HFFc6 (cell line): ENCODE data around the gene RASD1. TPM values are rescaled to one million over a fixed set of nuclear protein-coding genes. Genes with fewer than 3 reads are reported as not detected.

Source experiments
- DNase-seq: peaks from one replicate; pipeline ENCODE4 v3.0.0-alpha.2; 2018
- H3K27ac Mint-ChIP-seq: 2 replicates; pipeline ENCODE4 v1.8.0; 2020; ENCODE audit warnings: mild to moderate bottlenecking, mixed read lengths
- H3K27me3 Mint-ChIP-seq: 2 replicates; pipeline ENCODE4 v1.8.0; 2021; ENCODE audit warnings: mild to moderate bottlenecking, moderate library complexity, mixed read lengths; ENCODE audit not compliant: insufficient read depth
- H3K36me3 Mint-ChIP-seq: 2 replicates; pipeline ENCODE4 v1.8.0; 2021; ENCODE audit warnings: low read depth, mixed read lengths
- H3K4me1 Mint-ChIP-seq: 2 replicates; pipeline ENCODE4 v1.8.0; 2020; ENCODE audit warnings: low read depth, mixed read lengths
- H3K4me3 Mint-ChIP-seq: 2 replicates; pipeline ENCODE4 v1.8.0; 2020; ENCODE audit warnings: mild to moderate bottlenecking, moderate library complexity, mixed read lengths
- H3K9me3 Mint-ChIP-seq: 2 replicates; pipeline ENCODE4 v1.8.0; 2020; ENCODE audit warnings: mild to moderate bottlenecking, mixed read lengths
- total RNA-seq, 6 experiments: library from RNA; stranded (reverse); fragmentation: NEBNext Ultra II Directional; extraction: Animal tissue kit (Norgen Biotek cat#: 25700); gene quantifications; 2 replicates in 1 of 6; 3 replicates in 5 of 6; pipeline ENCODE4 v1.2.3, GENCODE V29; 2021
- TF ChIP-seq, protein P1 (sequence below): fragments of 200-600 bp; sonication (generic); IDR thresholded peaks from 2 replicates; pipeline ENCODE4 v1.5.0; 2021; ENCODE audit warnings: antibody characterized with exemption, mild to moderate bottlenecking

The RASD1 gene
- total RNA-seq, 6 experiments from 2014 or later = 0.17 to 1.1 (median 0.43) TPM

DNA sequence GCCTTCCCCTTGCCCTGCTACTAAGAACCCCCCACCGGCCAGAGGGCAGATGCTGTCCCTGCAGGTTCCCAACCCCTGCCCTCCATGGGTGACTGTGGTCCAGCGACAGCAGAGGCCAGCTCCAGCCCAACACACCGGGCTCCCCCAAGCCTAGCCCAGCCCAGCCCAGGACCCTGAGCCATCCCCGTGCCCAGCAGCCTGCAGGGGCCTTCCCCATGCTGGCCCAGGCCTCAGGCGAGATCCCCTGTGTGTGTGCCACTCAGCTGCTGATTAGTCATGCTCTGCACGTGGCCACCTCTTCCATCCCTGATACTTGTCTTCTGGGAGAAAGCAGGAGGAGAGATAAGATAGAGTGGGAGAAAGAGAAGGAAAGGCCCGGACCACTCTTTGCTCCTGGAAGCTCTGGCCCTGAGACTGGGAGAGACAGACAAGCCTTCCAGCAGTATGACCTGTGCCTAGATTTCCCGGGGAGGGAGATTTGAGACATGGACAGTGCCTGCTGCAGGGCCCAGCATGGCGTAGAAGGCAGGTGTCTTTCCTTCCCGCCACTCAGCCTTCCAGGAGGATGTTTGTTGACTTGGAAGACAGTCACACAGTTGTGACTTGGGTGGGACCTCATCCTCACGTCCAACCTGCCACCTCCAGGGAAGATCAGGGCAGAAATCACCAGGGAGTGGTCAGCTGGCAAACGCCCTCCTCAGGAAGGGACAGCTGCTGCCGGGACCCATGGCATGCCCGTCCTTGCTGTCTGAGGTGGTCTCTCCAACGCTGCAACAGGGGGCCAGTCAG, 41.3 kb upstream of the RASD1 start:
- Mint-ChIP-seq H3K9me3 (no peaks in the 10 kb centered on the region), H3K4me3 (no peak overlapping the region), H3K36me3 (no peaks in the 10 kb centered on the region), H3K27me3 (no peaks in the 10 kb centered on the region; the same call in 1 of the 2 replicates), H3K27ac (no peak overlapping the region), H3K4me1 (peaks cover 10% of the 10 kb centered on the region)
- DNase-seq = no peak
- TF ChIP-seq, protein P1, sequence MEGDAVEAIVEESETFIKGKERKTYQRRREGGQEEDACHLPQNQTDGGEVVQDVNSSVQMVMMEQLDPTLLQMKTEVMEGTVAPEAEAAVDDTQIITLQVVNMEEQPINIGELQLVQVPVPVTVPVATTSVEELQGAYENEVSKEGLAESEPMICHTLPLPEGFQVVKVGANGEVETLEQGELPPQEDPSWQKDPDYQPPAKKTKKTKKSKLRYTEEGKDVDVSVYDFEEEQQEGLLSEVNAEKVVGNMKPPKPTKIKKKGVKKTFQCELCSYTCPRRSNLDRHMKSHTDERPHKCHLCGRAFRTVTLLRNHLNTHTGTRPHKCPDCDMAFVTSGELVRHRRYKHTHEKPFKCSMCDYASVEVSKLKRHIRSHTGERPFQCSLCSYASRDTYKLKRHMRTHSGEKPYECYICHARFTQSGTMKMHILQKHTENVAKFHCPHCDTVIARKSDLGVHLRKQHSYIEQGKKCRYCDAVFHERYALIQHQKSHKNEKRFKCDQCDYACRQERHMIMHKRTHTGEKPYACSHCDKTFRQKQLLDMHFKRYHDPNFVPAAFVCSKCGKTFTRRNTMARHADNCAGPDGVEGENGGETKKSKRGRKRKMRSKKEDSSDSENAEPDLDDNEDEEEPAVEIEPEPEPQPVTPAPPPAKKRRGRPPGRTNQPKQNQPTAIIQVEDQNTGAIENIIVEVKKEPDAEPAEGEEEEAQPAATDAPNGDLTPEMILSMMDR = no peak

DNA sequence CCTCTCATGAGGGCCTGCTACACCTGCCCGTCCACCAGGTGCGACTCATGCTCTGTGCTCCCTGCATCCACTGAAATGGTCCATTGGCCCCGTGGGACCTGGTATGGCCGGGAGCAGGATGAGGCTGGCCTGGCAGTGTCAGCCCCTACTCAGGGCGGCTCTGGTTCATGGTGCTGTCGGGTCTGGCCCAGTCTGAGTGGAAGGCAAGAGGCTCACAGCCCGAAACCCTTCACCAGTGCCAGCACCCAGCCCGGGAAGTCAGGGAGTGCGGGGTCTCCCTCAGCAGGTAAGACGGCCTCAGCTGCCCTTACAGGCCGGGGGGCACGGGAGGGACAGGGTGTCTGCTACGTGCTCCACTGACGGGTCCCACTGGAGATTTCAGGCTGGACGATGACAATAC, 40.5 kb upstream of the RASD1 start:
- Mint-ChIP-seq H3K36me3 (no peaks in the 10 kb centered on the region), H3K9me3 (no peaks in the 10 kb centered on the region), H3K4me3 (no peak overlapping the region), H3K27ac (no peak overlapping the region), H3K27me3 (no peaks in the 10 kb centered on the region; the same call in 1 of the 2 replicates), H3K4me1 (peaks cover 10% of the 10 kb centered on the region)
- DNase-seq = no peak
- TF ChIP-seq, protein P1 = no peak

DNA sequence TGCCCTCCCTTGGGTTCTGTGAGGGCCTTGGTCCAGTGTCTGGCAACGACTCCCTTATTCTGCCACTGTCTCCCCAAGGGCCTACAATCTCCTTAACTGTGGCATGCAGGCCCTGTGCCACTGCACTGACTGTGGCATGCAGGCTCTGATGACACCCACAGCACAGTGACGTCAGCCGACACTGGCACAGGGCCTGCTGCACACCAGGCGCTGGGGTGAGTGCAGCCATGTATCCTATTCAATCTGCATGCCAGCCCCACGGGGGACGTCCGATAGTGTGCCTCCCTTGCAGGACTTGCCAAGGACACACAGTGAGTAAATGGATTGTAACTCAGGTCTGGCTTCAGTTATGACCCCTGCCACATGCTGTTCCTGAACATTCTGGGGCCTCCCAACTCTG, 39.8 kb upstream of the RASD1 start:
- Mint-ChIP-seq H3K27ac (no peak overlapping the region), H3K36me3 (no peaks in the 10 kb centered on the region), H3K27me3 (no peaks in the 10 kb centered on the region; the same call in 1 of the 2 replicates), H3K4me1 (peaks cover 10% of the 10 kb centered on the region), H3K4me3 (no peak overlapping the region), H3K9me3 (no peaks in the 10 kb centered on the region)
- TF ChIP-seq, protein P1 = no peak
- peak; percentile 37 for DNase-seq

DNA sequence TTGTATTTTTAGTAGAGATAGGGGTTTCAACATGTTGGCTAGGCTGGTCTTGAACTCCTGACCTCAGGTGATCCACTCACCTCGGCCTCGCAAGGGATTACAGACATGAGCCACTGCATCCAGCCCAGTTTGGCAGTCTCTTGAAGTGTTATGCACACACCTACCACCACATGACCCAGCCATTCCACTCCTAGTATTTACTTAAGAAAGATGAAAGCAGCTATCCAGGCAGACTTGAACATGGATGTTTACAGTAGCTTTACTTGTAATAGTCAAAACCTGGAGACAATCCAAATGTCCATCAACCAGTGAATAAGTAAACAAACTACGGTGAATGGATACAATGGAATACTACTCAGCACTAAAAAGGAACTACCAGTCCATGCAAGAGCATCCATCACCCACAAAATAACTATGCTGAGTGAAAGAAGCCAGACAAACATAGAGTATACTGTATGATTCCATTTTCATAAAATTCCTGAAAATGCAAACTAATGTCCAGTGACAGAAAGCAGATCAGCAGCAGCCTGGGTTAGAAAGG, 37.8 kb upstream of the RASD1 start:
- no peaks in the 10 kb centered on the region for H3K9me3 Mint-ChIP-seq
- H3K27ac Mint-ChIP-seq = no peak overlapping the region
- TF ChIP-seq, protein P1 = no peak
- peaks cover 10% of the 10 kb centered on the region for H3K4me1 Mint-ChIP-seq
- H3K4me3 Mint-ChIP-seq = no peak overlapping the region
- no peak for DNase-seq
- no peaks in the 10 kb centered on the region; the same call in 1 of the 2 replicates for H3K27me3 Mint-ChIP-seq
- no peaks in the 10 kb centered on the region for H3K36me3 Mint-ChIP-seq

DNA sequence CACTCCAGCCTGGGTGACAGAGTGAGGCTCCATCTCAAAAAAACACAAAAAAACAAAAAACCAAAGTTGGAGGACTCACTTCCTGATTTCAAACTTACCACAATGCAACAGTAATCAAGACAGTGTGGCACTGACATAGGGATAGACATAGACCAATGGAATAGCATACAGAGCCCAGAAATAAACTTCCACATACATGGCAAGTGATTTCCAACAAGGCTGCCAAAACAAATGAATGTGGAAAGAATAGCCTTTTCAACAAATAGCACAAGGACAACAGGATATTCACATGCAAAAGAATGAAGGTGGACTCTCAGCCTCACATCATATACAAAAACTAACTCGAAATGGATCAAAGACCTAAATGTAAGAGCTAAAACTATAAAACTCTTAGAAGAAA, 36.8 kb upstream of the RASD1 start:
- H3K27ac Mint-ChIP-seq = no peak overlapping the region
- H3K9me3 Mint-ChIP-seq = no peaks in the 10 kb centered on the region
- H3K4me3 Mint-ChIP-seq = no peak overlapping the region
- H3K36me3 Mint-ChIP-seq = no peaks in the 10 kb centered on the region
- DNase-seq = no peak
- H3K4me1 Mint-ChIP-seq = peaks cover 10% of the 10 kb centered on the region
- no peaks in the 10 kb centered on the region; the same call in 1 of the 2 replicates for H3K27me3 Mint-ChIP-seq
- TF ChIP-seq, protein P1 = no peak
